ENCODE results near the gene ADGRD2. TPM values are rescaled to one million over a fixed set of nuclear protein-coding genes. Genes with fewer than 3 reads are reported as not detected.
"Not testable (repeated sequence)": the region's sequence is repeated elsewhere in the genome, so short reads cannot be mapped to it uniquely, and the experiment has no call there.

ADGRD2 gene, protein sequence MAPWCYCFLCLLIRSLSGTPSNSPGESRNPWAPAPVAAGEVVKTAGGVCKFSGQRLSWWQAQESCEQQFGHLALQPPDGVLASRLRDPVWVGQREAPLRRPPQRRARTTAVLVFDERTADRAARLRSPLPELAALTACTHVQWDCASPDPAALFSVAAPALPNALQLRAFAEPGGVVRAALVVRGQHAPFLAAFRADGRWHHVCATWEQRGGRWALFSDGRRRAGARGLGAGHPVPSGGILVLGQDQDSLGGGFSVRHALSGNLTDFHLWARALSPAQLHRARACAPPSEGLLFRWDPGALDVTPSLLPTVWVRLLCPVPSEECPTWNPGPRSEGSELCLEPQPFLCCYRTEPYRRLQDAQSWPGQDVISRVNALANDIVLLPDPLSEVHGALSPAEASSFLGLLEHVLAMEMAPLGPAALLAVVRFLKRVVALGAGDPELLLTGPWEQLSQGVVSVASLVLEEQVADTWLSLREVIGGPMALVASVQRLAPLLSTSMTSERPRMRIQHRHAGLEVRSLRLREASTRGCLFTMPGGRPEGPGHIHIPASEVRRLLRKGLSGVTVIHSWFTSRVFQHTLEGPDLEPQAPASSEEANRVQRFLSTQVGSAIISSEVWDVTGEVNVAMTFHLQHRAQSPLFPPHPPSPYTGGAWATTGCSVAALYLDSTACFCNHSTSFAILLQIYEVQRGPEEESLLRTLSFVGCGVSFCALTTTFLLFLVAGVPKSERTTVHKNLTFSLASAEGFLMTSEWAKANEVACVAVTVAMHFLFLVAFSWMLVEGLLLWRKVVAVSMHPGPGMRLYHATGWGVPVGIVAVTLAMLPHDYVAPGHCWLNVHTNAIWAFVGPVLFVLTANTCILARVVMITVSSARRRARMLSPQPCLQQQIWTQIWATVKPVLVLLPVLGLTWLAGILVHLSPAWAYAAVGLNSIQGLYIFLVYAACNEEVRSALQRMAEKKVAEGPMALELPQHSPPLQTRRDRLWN
- not detected for polyA plus RNA-seq

GRCh38 chr9:124450241-124450924 is at the start of gene ADGRD2:
ADGRD2 (plus strand) TSS chr9:124450451; CDS start chr9:124451667, 1,216 bp downstream.
- no peak within 1 kb of the TSS for H3K27ac ChIP-seq (ENCODE audit: low read depth, low read length)
- 4 to 7% (median 6%) methylated on average over 39 to 41 of the region's 41 CpGs for WGBS, 3 donors

- WGBS, 3 donors, result 88 to 98% (median 96%) methylated on average over 4 of the region's 4 CpGs
- H3K27ac ChIP-seq (ENCODE audit: low read depth, low read length), result no peak overlapping the region
Measured at GRCh38 chr9:124403246-124403645, 47.0 kb upstream of the ADGRD2 start.

- WGBS, 3 donors, result 87 to 90% (median 88%) methylated on average over 3 of the region's 3 CpGs
- H3K27ac ChIP-seq (ENCODE audit: low read depth, low read length), result no peak overlapping the region
Measured at GRCh38 chr9:124409410-124409809, 40.8 kb upstream of the ADGRD2 start.

- H3K27ac ChIP-seq (ENCODE audit: low read depth, low read length), result no peak overlapping the region
- WGBS, 3 donors, result 62 to 70% (median 62%) methylated on average over 3 of the region's 3 CpGs
Measured at GRCh38 chr9:124410321-124410913, 39.8 kb upstream of the ADGRD2 start.

- H3K27ac ChIP-seq (ENCODE audit: low read depth, low read length), result no peak overlapping the region
- 73 to 85% (median 79%) methylated on average over 5 of the region's 5 CpGs for WGBS, 3 donors
Measured at GRCh38 chr9:124411514-124412227, 38.6 kb upstream of the ADGRD2 start.

DNA sequence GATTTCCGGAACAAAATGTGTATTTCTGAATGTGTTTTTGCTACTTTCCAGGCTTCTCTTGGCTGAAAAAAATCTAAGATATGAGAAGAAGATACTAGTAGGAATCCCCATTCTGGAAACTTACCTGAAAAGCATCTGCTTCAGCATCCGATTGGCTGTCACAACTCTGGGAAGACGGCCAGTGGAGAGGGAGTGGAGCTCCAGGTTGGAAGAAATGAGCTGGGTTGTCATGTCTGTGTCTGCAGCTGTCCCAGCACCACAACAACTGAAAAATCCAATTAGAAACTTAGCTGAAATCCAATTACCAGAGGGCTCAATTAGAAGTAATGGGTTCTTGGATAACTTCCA is 38.0 kb upstream of the ADGRD2 start:
- WGBS, 3 donors, result 86 to 90% (median 90%) methylated on average over 3 of the region's 3 CpGs
- H3K27ac ChIP-seq (ENCODE audit: low read depth, low read length), result no peak overlapping the region

DNA sequence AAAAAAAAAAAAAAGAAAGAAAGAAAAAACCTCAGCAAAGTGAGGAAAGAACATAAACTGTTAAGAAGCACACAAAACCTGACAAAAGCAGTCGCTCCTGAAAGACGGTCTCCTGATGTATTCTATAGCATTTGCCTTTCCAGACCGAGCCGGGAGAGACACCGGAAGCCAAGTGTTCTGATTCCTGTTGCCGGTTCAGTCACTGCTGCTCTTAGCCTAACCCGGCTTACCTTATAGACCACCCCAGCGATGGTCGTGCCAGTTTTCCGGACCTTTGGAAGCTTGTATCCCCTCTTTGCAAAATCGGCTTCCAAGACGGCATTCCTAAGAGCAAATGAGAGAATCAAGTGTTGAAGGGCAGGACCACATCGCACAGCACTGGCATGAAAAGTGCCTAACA is 35.6 kb upstream of the ADGRD2 start:
- H3K27ac ChIP-seq (ENCODE audit: low read depth, low read length), result no peak overlapping the region
- 13 to 18% (median 14%) methylated on average over 13 of the region's 13 CpGs for WGBS, 3 donors

DNA sequence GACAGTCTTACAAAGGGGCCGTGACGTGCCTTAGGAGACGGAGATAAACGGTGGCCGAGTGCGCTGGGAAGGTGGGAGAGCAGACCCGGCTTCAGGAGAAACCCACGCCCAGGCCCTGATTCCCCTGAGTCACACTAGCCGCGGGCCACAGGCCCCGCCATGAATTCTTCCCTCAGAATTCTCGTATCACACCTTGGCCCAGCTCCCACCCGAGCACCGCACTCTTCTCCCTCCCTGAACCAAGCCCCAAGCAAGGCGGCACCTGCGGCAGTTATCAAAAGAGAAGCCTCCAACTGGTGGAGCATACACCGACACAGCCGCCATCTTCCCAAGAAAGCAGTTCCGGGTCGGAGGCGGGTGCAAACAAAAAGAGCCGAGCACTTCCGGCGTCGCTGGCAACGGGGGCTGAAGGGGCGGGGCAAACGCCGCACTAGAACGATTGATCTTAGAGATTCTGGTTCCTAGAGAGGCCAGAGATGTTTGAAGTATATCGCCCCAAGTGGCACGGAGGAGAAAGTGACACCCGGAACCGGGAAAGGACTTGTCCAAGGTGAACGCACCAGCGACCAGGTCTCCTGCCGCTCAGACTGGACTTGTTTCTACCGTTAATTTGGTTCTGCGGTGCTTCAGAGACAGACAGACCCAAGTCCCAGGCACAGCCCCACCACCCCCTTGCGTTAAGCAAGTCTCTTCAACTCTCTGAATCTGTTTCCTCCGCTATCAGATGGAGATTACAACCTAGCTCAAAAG is 35.0 kb upstream of the ADGRD2 start, which contains the start of gene PSMB7:
Gene PSMB7, minus strand, starts transcription at position 341 of the 750 bp plus-strand sequence. Its CDS starts 17 bp downstream, at position 324.
- H3K27ac ChIP-seq (ENCODE audit: low read depth, low read length), result no peak within 1 kb of the TSS
- 6% methylated on average over 41 of the region's 41 CpGs for WGBS, 3 donors

DNA sequence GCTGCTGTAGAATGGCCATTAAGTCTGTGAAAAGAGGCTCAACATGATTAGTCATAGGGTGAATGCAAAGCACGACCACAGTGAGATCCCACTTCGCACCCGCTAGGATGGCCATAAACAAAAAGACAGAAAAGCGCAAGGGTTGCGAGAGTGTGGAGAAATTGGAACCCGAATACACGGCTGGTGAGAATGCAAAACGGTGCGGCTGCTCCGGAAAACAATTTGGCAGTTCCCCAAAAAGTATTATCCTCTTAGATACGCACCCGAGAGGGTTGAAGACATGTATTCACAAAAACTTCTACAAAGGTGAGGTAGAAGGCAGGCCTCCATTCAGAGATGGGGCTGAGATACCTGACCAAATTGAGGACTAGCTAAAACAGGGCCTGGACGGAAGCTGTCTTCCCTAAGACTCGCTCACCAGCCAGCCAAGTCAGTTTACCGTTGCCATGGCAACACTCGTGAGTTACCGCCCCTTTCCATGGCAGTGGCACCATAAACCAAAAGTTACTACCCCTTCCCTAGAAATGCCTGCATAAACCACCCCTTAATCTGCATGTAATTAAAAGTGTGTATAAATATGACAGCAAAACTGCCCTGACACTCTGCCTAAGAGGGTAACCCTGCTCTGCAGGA is 34.3 kb upstream of the ADGRD2 start:
- 80 to 85% (median 82%) methylated on average over 17 of the region's 17 CpGs for WGBS, 3 donors
- H3K27ac ChIP-seq (ENCODE audit: low read depth, low read length), result no peak overlapping the region

DNA sequence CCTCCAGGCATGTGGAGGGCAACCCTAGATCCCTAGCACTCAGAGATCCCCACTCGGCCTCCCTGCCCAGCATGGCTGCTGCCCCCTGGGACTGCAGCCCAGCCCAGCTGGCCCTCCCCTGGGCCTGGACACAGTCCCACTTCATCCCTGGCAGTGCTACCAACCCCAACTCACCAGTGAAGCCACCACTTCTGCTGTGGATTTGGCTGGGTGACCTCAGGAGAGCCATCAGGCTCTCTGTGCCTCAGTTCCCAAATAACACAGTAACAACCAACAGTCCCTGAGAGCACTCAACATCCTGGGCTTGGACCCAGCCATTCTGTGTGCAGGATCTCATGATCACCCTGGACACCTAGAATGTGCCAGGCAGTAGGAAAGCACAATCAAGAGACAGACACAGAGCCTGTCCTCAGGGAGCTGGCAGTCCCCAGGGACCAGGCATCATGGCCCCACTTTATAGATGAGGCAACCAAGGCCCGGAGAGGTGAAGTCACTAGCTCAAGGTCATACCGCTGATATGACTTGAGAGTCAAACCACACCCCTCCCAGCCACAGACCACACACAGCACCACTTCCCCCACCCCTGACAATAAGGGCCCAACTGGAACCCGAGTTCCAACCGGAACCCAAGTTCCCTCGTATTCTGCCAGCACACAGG is 30.3 kb upstream of the ADGRD2 start:
- no peak overlapping the region for H3K27ac ChIP-seq (ENCODE audit: low read depth, low read length)
- 55 to 68% (median 63%) methylated on average over 6 of the region's 6 CpGs for WGBS, 3 donors

- WGBS, 3 donors, result 75 to 79% (median 76%) methylated on average over 7 of the region's 7 CpGs
- no peak overlapping the region for H3K27ac ChIP-seq (ENCODE audit: low read depth, low read length)
Measured at GRCh38 chr9:124420991-124421543, 29.2 kb upstream of the ADGRD2 start.

GRCh38 chr9:124423155-124423554 is 27.1 kb upstream of the ADGRD2 start:
- WGBS, 3 donors, result 80 to 83% (median 82%) methylated on average over 5 of the region's 5 CpGs
- no peak overlapping the region for H3K27ac ChIP-seq (ENCODE audit: low read depth, low read length)

DNA sequence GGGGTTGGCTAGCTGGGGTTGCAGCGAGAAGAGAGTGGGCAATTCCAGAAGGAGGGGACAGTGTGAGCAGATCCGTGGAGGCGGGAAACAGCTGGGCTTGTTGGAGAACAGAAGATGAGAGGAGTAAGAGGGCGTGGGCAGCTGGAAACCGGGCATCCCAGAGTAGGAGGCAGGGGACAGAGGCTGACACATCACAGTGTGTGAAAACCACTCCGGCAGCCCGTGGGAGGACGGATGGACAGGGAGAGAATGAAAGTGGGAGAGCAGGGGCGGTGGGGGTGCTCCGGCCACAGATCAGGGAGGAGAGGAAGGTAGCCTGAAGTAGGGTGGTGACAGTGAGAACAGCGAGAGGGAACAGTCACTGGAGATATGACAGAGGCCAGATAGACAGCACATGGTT is 26.7 kb upstream of the ADGRD2 start:
- 47 to 58% (median 49%) methylated on average over 11 of the region's 11 CpGs for WGBS, 3 donors
- no peak overlapping the region for H3K27ac ChIP-seq (ENCODE audit: low read depth, low read length)

DNA sequence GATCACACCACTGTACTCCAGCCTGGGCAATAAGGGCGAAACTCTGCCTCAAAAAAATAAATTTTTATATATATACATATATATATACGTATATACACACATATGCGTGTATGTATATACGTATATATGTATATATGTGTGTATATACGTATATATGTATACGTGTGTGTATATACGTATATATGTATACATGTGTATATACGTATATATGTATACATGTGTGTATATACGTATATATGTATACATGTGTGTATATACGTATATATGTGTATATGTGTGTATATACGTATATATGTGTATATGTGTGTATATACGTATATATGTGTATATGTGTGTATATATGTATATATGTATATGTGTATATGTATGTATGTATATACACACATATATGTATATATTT is 24.5 kb upstream of the ADGRD2 start:
- not testable (repeated sequence) for H3K27ac ChIP-seq (ENCODE audit: low read depth, low read length)
- WGBS, 3 donors, result 73 to 93% (median 88%) methylated on average over 12 of the region's 12 CpGs

DNA sequence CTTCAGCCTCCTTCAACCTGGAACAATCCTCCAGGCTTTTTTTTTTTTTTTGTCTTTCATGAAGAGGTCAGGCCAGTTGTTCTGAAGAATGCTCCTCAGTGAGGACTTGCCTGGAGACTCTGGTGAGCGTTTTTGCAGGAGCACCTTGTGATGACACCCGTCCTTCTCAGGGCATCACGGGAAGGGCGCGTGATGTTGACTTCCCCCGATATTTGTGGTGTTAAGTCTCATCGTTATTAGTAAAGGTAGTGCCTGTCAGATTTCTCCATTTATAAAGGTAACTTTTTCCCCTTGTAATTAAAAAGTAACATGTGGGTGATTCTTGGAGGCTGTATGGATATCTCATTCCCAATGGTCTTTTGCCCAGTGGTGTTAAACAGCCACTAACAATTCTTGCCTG is 23.9 kb upstream of the ADGRD2 start:
- 88 to 93% (median 92%) methylated on average over 7 of the region's 7 CpGs for WGBS, 3 donors
- no peak overlapping the region for H3K27ac ChIP-seq (ENCODE audit: low read depth, low read length)

DNA sequence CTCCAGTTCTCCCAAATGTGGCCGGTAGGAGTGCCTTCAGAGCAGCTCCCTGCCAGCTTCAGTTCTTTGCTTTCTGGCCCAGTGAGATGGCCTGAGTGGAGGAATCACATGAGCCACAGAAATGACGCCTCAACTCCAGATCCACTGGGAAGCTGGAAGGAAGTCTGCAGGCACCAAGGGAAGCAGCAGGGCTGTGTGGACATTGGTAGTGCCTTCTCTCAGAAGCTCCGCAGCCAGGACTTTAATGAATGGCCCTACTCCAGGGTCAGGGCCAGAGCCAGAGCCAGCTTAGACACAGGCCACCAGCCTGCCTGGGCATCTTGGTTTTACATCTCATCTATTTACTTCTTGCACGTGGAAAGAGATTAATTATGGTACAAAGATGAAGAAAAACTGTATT is 23.0 kb upstream of the ADGRD2 start:
- 57 to 67% (median 62%) methylated on average over 4 of the region's 4 CpGs for WGBS, 3 donors
- H3K27ac ChIP-seq (ENCODE audit: low read depth, low read length), result no peak overlapping the region
